Fibroblast of lung (primary cell): ENCODE measurements around the gene ZNF407.

Source experiments
- EZH2 ChIP-seq: IDR thresholded peaks from 2 replicates; pipeline ENCODE4 v1.5.1; 2012; ENCODE audit warnings: low read length, control low read depth, mild to moderate bottlenecking; ENCODE audit errors: missing control alignments
- TF ChIP-seq, protein P1 (sequence below), 2 donors: IDR thresholded peaks in 1 of 2; conservative IDR thresholded peaks in 1 of 2; 1 replicate in 1 of 2; 2 replicates in 1 of 2; pipeline ENCODE4 v1.5.1; 2011 to 2012; ENCODE audit warnings: low read length in 2 of 2, control low read depth in 1 of 2, inconsistent platforms in 1 of 2, low read depth in 1 of 2, mild to moderate bottlenecking in 1 of 2

GRCh38 chr18:74625157-74625556 is 27.5 kb downstream of the ZNF407 start:
- TF ChIP-seq, protein P1, sequence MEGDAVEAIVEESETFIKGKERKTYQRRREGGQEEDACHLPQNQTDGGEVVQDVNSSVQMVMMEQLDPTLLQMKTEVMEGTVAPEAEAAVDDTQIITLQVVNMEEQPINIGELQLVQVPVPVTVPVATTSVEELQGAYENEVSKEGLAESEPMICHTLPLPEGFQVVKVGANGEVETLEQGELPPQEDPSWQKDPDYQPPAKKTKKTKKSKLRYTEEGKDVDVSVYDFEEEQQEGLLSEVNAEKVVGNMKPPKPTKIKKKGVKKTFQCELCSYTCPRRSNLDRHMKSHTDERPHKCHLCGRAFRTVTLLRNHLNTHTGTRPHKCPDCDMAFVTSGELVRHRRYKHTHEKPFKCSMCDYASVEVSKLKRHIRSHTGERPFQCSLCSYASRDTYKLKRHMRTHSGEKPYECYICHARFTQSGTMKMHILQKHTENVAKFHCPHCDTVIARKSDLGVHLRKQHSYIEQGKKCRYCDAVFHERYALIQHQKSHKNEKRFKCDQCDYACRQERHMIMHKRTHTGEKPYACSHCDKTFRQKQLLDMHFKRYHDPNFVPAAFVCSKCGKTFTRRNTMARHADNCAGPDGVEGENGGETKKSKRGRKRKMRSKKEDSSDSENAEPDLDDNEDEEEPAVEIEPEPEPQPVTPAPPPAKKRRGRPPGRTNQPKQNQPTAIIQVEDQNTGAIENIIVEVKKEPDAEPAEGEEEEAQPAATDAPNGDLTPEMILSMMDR (conservative IDR thresholded peaks at IDR 0.05 in 1 of 2, IDR thresholded peaks at IDR 0.05 in 1 of 2; ENCODE audit: low read depth in 1 of 2, low read length in 2 of 2), result no peak
- no peak for TF ChIP-seq EZH2
